ENCODE measurements around the gene DUSP21.
"Not testable (repeated sequence)": the region's sequence is repeated elsewhere in the genome, so short reads cannot be mapped to it uniquely, and the experiment has no call there.

The DUSP21 gene

DNA sequence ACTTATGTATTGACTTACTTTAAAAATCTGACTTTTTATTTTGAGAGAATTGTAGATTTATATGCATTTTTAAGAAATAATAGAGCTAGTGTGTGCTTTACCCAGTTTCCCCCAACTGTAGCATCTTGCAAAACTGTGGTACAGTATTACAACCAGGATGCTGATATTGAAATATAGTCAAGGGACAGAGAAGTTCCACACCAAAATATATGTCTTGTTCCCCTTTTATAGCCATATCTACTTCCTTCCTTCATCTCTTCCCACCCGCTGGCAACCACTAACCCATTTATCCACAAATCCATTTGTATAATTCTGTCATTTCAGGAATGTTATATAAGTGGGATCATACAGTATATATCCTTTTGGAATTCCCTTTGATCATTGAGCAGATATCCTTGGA lies 46.0 kb downstream of the DUSP21 start:
- peak overlapping the region; percentile 30; the same call in 1 of the 2 replicates for H3K4me2 ChIP-seq (ENCODE audit: low read length)
- no peaks in the 10 kb centered on the region for H3K36me3 ChIP-seq (ENCODE audit: control insufficient read depth, low read length)

DNA sequence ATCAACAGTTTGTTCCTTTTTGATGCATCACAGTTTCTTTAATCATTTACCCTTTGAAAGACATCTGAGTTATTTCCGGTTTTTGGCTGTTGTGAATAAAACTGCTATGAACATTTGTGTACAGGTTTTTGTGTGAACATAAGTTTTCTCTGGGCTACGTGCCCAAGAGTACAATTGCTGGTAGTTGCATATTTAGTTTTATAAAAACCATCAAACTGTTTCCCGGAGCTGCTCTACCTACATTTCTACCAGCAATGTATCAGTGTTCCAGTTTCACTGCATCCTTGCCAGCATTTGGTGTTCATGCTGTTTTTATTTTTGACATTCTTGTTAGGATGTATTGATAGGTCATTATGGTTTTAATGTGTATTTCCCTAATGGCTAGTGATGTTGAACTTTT lies 46.4 kb downstream of the DUSP21 start:
- H3K9me2 ChIP-seq (replicated peaks; ENCODE audit: control insufficient read depth, low read length), result no peaks in the 10 kb centered on the region
- peaks cover 8% of the 10 kb centered on the region; the same call in 1 of the 2 replicates for H3F3A ChIP-seq (ENCODE audit: control insufficient read depth, insufficient read depth)
- H3K27me3 ChIP-seq (ENCODE audit: control insufficient read depth, low read length), result no peaks in the 10 kb centered on the region
- H3K79me2 ChIP-seq (ENCODE audit: control insufficient read depth, low read length), result peaks cover 99% of the 10 kb centered on the region
- H3K27ac ChIP-seq (ENCODE audit: low read depth, low read length), result no peak overlapping the region
- no peaks in the 10 kb centered on the region for H3K36me3 ChIP-seq (ENCODE audit: control insufficient read depth, low read length)
- peak overlapping the region; percentile 30; the same call in 1 of the 2 replicates for H3K4me2 ChIP-seq (ENCODE audit: low read length)
- H4K20me1 ChIP-seq (ENCODE audit: control insufficient read depth, insufficient read depth, low read depth, low read length), result peaks cover 10% of the 10 kb centered on the region; the same call in 1 of the 2 replicates
- no peaks in the 10 kb centered on the region for H3K9me3 ChIP-seq (ENCODE audit: control insufficient read depth, insufficient read depth, low read length)
- H3K4me3 ChIP-seq (ENCODE audit: low read length), result no peak overlapping the region
- TF ChIP-seq EZH2phosphoT487 (IDR thresholded peaks at IDR 0.05; ENCODE audit: borderline replicate concordance, low read length), result no peak
- TF ChIP-seq, protein P1, sequence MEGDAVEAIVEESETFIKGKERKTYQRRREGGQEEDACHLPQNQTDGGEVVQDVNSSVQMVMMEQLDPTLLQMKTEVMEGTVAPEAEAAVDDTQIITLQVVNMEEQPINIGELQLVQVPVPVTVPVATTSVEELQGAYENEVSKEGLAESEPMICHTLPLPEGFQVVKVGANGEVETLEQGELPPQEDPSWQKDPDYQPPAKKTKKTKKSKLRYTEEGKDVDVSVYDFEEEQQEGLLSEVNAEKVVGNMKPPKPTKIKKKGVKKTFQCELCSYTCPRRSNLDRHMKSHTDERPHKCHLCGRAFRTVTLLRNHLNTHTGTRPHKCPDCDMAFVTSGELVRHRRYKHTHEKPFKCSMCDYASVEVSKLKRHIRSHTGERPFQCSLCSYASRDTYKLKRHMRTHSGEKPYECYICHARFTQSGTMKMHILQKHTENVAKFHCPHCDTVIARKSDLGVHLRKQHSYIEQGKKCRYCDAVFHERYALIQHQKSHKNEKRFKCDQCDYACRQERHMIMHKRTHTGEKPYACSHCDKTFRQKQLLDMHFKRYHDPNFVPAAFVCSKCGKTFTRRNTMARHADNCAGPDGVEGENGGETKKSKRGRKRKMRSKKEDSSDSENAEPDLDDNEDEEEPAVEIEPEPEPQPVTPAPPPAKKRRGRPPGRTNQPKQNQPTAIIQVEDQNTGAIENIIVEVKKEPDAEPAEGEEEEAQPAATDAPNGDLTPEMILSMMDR (IDR thresholded peaks at IDR 0.05; ENCODE audit: low read depth, low read length, poor library complexity, severe bottlenecking), result no peak
- H3K4me1 ChIP-seq (ENCODE audit: control insufficient read depth, low read length), result peaks cover 54% of the 10 kb centered on the region

More for the DNA sequence above, 46.0 kb downstream of the DUSP21 start:
- peaks cover 100% of the 10 kb centered on the region for H3K79me2 ChIP-seq (ENCODE audit: control insufficient read depth, low read length)
- H4K20me1 ChIP-seq (ENCODE audit: control insufficient read depth, insufficient read depth, low read depth, low read length), result peaks cover 10% of the 10 kb centered on the region; the same call in 1 of the 2 replicates
- H3K9me2 ChIP-seq (replicated peaks; ENCODE audit: control insufficient read depth, low read length), result no peaks in the 10 kb centered on the region
- H3K4me3 ChIP-seq (ENCODE audit: low read length), result no peak overlapping the region
- no peak for TF ChIP-seq EZH2phosphoT487 (IDR thresholded peaks at IDR 0.05; ENCODE audit: borderline replicate concordance, low read length)
- TF ChIP-seq, protein P1 (IDR thresholded peaks at IDR 0.05; ENCODE audit: low read depth, low read length, poor library complexity, severe bottlenecking), result no peak
- H3K9me3 ChIP-seq (ENCODE audit: control insufficient read depth, insufficient read depth, low read length), result no peaks in the 10 kb centered on the region
- H3K27ac ChIP-seq (ENCODE audit: low read depth, low read length), result no peak overlapping the region
- no peaks in the 10 kb centered on the region for H3K27me3 ChIP-seq (ENCODE audit: control insufficient read depth, low read length)
- H3K4me1 ChIP-seq (ENCODE audit: control insufficient read depth, low read length), result peaks cover 54% of the 10 kb centered on the region
- peaks cover 8% of the 10 kb centered on the region; the same call in 1 of the 2 replicates for H3F3A ChIP-seq (ENCODE audit: control insufficient read depth, insufficient read depth)

DNA sequence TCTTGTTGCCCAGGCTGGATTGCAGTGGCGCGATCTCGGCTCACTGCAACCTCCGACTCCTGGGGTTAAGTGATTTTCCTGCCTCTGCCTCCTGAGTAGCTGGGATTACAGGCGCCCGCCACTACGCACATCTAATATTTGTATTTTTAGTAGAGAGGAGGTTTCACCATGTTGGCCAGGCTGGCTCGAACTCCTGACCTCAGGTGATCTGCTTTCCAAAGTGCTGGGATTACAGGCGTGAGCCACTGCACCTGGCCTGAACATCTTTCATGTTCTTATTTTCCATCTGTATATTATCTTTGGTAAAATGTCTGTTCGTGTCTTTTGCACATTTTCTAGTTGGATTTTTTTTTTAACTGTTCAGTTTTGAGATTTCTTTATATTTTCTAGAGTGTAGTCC lies 46.9 kb downstream of the DUSP21 start:
- not testable (repeated sequence) for H3K4me2 ChIP-seq (ENCODE audit: low read length); H3K27me3 ChIP-seq (ENCODE audit: control insufficient read depth, low read length); H3K9me2 ChIP-seq (replicated peaks; ENCODE audit: control insufficient read depth, low read length); H3K9me3 ChIP-seq (ENCODE audit: control insufficient read depth, insufficient read depth, low read length); H3K27ac ChIP-seq (ENCODE audit: low read depth, low read length); H3F3A ChIP-seq (ENCODE audit: control insufficient read depth, insufficient read depth); H3K36me3 ChIP-seq (ENCODE audit: control insufficient read depth, low read length); H3K4me3 ChIP-seq (ENCODE audit: low read length)
- Histone ChIP-seq H3K79me2 (ENCODE audit: control insufficient read depth, low read length) (peaks cover 99% of the 10 kb centered on the region), H4K20me1 (ENCODE audit: control insufficient read depth, insufficient read depth, low read depth, low read length) (peaks cover 10% of the 10 kb centered on the region; the same call in 1 of the 2 replicates), H3K4me1 (ENCODE audit: control insufficient read depth, low read length) (peaks cover 59% of the 10 kb centered on the region)

DNA sequence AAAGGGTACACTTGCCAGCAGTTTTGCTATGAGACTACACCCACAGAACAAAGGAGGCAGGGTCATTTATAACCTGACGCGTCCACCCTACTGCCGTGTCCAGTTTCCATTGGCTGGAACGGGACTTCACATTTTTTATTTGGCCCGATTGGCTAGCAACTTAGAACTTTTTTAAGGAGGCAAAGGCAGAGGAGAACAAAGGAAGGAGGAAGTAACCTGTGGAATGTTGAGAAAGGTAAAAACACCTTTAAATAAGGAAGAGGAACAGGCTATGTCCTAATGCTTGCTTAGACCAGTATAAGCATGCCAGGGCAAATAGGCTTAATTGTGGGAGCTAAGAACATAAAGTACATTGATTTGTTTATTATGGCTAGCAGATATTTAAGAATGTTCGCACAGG lies 47.8 kb downstream of the DUSP21 start:
- peaks cover 65% of the 10 kb centered on the region for H3K4me1 ChIP-seq (ENCODE audit: control insufficient read depth, low read length)
- no peak for TF ChIP-seq EZH2phosphoT487 (IDR thresholded peaks at IDR 0.05; ENCODE audit: borderline replicate concordance, low read length)
- TF ChIP-seq, protein P1 (IDR thresholded peaks at IDR 0.05; ENCODE audit: low read depth, low read length, poor library complexity, severe bottlenecking), result no peak
- peaks cover 10% of the 10 kb centered on the region; the same call in 1 of the 2 replicates for H4K20me1 ChIP-seq (ENCODE audit: control insufficient read depth, insufficient read depth, low read depth, low read length)
- H3K9me2 ChIP-seq (replicated peaks; ENCODE audit: control insufficient read depth, low read length), result no peaks in the 10 kb centered on the region
- H3F3A ChIP-seq (ENCODE audit: control insufficient read depth, insufficient read depth), result peaks cover 13% of the 10 kb centered on the region
- H3K9me3 ChIP-seq (ENCODE audit: control insufficient read depth, insufficient read depth, low read length), result no peaks in the 10 kb centered on the region
- no peaks in the 10 kb centered on the region for H3K36me3 ChIP-seq (ENCODE audit: control insufficient read depth, low read length)
- no peak overlapping the region for H3K4me2 ChIP-seq (ENCODE audit: low read length)
- no peak overlapping the region for H3K4me3 ChIP-seq (ENCODE audit: low read length)
- H3K27me3 ChIP-seq (ENCODE audit: control insufficient read depth, low read length), result no peaks in the 10 kb centered on the region
- H3K79me2 ChIP-seq (ENCODE audit: control insufficient read depth, low read length), result peaks cover 99% of the 10 kb centered on the region
- no peak overlapping the region for H3K27ac ChIP-seq (ENCODE audit: low read depth, low read length)

Measured in DOHH2 (cell line).